ENCODE results near the gene FCER1G.
"Not testable (repeated sequence)": the region's sequence is repeated elsewhere in the genome, so short reads cannot be mapped to it uniquely, and the experiment has no call there.

DNA sequence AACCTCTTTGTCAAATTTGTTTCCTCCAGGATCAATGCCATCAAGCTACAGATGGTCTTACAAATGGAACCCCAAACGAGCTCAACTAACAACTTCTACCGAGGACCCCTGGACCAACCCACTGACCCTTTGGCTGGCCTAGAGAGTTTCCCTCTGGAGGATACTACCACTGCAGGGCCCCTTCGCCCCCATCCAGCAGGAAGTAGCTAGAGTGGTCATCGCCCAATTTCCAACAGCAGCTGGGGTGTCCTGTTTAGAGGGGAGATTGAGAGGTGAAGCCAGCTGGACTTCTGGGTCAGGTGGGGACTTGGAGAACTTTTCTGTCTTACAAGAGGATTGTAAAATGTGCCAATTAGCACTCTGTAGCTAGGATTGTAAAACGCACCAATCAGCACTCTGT is 42.0 kb downstream of the FCER1G start:
- TF ChIP-seq, protein P1, sequence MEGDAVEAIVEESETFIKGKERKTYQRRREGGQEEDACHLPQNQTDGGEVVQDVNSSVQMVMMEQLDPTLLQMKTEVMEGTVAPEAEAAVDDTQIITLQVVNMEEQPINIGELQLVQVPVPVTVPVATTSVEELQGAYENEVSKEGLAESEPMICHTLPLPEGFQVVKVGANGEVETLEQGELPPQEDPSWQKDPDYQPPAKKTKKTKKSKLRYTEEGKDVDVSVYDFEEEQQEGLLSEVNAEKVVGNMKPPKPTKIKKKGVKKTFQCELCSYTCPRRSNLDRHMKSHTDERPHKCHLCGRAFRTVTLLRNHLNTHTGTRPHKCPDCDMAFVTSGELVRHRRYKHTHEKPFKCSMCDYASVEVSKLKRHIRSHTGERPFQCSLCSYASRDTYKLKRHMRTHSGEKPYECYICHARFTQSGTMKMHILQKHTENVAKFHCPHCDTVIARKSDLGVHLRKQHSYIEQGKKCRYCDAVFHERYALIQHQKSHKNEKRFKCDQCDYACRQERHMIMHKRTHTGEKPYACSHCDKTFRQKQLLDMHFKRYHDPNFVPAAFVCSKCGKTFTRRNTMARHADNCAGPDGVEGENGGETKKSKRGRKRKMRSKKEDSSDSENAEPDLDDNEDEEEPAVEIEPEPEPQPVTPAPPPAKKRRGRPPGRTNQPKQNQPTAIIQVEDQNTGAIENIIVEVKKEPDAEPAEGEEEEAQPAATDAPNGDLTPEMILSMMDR (IDR thresholded peaks at IDR 0.05): not testable (repeated sequence)
- TF ChIP-seq POLR2AphosphoS5 (IDR thresholded peaks at IDR 0.05; ENCODE audit: insufficient read depth in 1 of 2, low read depth in 1 of 2): not testable (repeated sequence)
